HepG2 (cell line): ENCODE data around the gene SCN7A. TPM values are rescaled to one million over a fixed set of nuclear protein-coding genes. Genes with fewer than 3 reads are reported as not detected.

Experiments
- CBX5 ChIP-seq: sonication (generic); formaldehyde crosslinking; IDR thresholded peaks from 2 replicates; pipeline ENCODE4 v1.4.0; 2020; ENCODE audit warnings: missing genetic modification reagents, borderline replicate concordance
- CEBPG ChIP-seq: IDR thresholded peaks from 2 replicates; pipeline ENCODE4 v1.6.1; 2016
- DNMT3B ChIP-seq: conservative IDR thresholded peaks from 2 replicates; pipeline ENCODE4 v1.6.1; 2016; ENCODE audit warnings: missing biosample characterization, control low read depth
- DR1 ChIP-seq: sonication (generic); formaldehyde crosslinking; IDR thresholded peaks from 2 replicates; pipeline ENCODE4 v1.8.0; 2021; ENCODE audit warnings: mild to moderate bottlenecking, missing genetic modification reagents, inconsistent platforms
- E2F5 ChIP-seq: sonication (generic); formaldehyde crosslinking; conservative IDR thresholded peaks from 2 replicates; pipeline ENCODE4 v1.4.0; 2020; ENCODE audit warnings: missing genetic modification reagents
- GATA4 ChIP-seq: sonication (generic); IDR thresholded peaks from 2 replicates; pipeline ENCODE4 v1.6.1; 2016; ENCODE audit warnings: antibody characterized with exemption, low read depth, borderline replicate concordance
- HNRNPUL1 ChIP-seq: fragments of 200-400 bp; formaldehyde crosslinking; IDR thresholded peaks from 2 replicates; pipeline ENCODE4 v1.6.1; 2017; ENCODE audit warnings: low read depth, mild to moderate bottlenecking, low read length, moderate library complexity
- HOXA5 ChIP-seq: sonication (generic); formaldehyde crosslinking; IDR thresholded peaks from 2 replicates; pipeline ENCODE4 v1.4.0; 2020; ENCODE audit warnings: missing genetic modification reagents
- MBNL3 ChIP-seq: fragments of 250-450 bp; sonication (Bioruptor Pico); conservative IDR thresholded peaks from 2 replicates; pipeline ENCODE4 v1.8.0; 2022; ENCODE audit warnings: mild to moderate bottlenecking, inconsistent platforms
- MED13 ChIP-seq: sonication (generic); formaldehyde crosslinking; IDR thresholded peaks from 2 replicates; pipeline ENCODE4 v1.5.0; 2020; ENCODE audit warnings: missing genetic modification reagents
- NFIC ChIP-seq: IDR thresholded peaks from 2 replicates; pipeline ENCODE4 v1.6.1; 2012; ENCODE audit warnings: mild to moderate bottlenecking, low read length, inconsistent platforms
- SP4 ChIP-seq: sonication (generic); formaldehyde crosslinking; IDR thresholded peaks from 2 replicates; pipeline ENCODE4 v1.8.1; 2023; ENCODE audit warnings: mild to moderate bottlenecking, missing genetic modification reagents
- SPEN ChIP-seq: sonication (generic); formaldehyde crosslinking; IDR thresholded peaks from 2 replicates; pipeline ENCODE4 v1.5.1; 2020; ENCODE audit warnings: low read depth, mild to moderate bottlenecking, missing genetic modification reagents
- STAT6 ChIP-seq: sonication (generic); formaldehyde crosslinking; IDR thresholded peaks from 2 replicates; pipeline ENCODE4 v1.4.0; 2020; ENCODE audit warnings: missing genetic modification reagents, mild to moderate bottlenecking, borderline replicate concordance
- TGIF2 ChIP-seq: IDR thresholded peaks from 2 replicates; pipeline ENCODE4 v1.6.1; 2016; ENCODE audit warnings: control low read depth, missing compliant biosample characterization
- WIZ ChIP-seq: sonication (generic); formaldehyde crosslinking; IDR thresholded peaks from 2 replicates; pipeline ENCODE4 v1.5.1; 2020; ENCODE audit warnings: mild to moderate bottlenecking, missing genetic modification reagents
- ZBTB7A ChIP-seq: sonication (generic); formaldehyde crosslinking; IDR thresholded peaks from 2 replicates; pipeline ENCODE4 v1.8.0; 2022; ENCODE audit warnings: mild to moderate bottlenecking, missing genetic modification reagents
- ZFP36L2 ChIP-seq: sonication (generic); formaldehyde crosslinking; IDR thresholded peaks from 2 replicates; pipeline ENCODE4 v1.4.0; 2020; ENCODE audit warnings: missing genetic modification reagents
- ZNF331 ChIP-seq: sonication (generic); formaldehyde crosslinking; IDR thresholded peaks from 2 replicates; pipeline ENCODE4 v1.4.0; 2020; ENCODE audit warnings: missing genetic modification reagents
- ZNF350 ChIP-seq: sonication (generic); formaldehyde crosslinking; IDR thresholded peaks from 2 replicates; pipeline ENCODE4 v1.4.0; 2020; ENCODE audit warnings: mild to moderate bottlenecking, low read depth, missing genetic modification reagents, borderline replicate concordance
- ZNF816 ChIP-seq: sonication (generic); formaldehyde crosslinking; IDR thresholded peaks from 2 replicates; pipeline ENCODE4 v1.8.0; 2022; ENCODE audit warnings: missing genetic modification reagents, mild to moderate bottlenecking, borderline replicate concordance
- ZNF841 ChIP-seq: sonication (generic); formaldehyde crosslinking; IDR thresholded peaks from 2 replicates; pipeline ENCODE4 v1.8.1; 2023; ENCODE audit warnings: missing genetic modification reagents, borderline replicate concordance
- polyA plus RNA-seq, 8 experiments: library from polyadenylated mRNA; depleted of rRNA in 3 of 8; stranded (reverse) in 7 of 8; unstranded in 1 of 8; fragments of >200 nt; fragmentation: Illumina TruSeq in 4 of 8; extraction: Trizol in 4 of 8; gene quantifications; 2 replicates each; pipeline versions ENCODE4 v1.2.1 to v1.2.3, GENCODE V29; 2011 to 2016; ENCODE audit warnings: low read depth in 4 of 8, missing spikeins in 1 of 8, mixed read lengths in 1 of 8; ENCODE audit not compliant: insufficient read depth in 1 of 8
- total RNA-seq, 5 experiments: library from RNA; depleted of rRNA; stranded (reverse); fragments of >200 nt; fragmentation: Illumina TruSeq; extraction: Trizol; gene quantifications; 2 replicates each; pipeline ENCODE4 v1.2.3, GENCODE V29; 2016; ENCODE audit warnings: low read depth in 1 of 5
- TF ChIP-seq, protein P1 (sequence below): IDR thresholded peaks from 2 replicates; pipeline ENCODE4 v1.6.1; 2016; ENCODE audit warnings: low read depth
- TF ChIP-seq, protein P2 (sequence below): IDR thresholded peaks from 2 replicates; pipeline ENCODE4 v1.6.1; 2016; ENCODE audit warnings: low read depth, control low read depth

The SCN7A gene
- total and polyA plus RNA-seq, 2 of the 13 experiments (the other 11 are each of a cell fraction or from before 2014, with no cell fraction given), result 0.01 TPM; not detected in 1

- TF ChIP-seq, protein P1, sequence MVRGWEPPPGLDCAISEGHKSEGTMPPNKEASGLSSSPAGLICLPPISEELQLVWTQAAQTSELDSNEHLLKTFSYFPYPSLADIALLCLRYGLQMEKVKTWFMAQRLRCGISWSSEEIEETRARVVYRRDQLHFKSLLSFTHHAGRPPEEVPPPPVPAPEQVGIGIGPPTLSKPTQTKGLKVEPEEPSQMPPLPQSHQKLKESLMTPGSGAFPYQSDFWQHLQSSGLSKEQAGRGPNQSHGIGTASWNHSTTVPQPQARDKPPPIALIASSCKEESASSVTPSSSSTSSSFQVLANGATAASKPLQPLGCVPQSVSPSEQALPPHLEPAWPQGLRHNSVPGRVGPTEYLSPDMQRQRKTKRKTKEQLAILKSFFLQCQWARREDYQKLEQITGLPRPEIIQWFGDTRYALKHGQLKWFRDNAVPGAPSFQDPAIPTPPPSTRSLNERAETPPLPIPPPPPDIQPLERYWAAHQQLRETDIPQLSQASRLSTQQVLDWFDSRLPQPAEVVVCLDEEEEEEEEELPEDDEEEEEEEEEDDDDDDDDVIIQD (CRISPR knock-in tag), result peak; percentile 76
- TF ChIP-seq CEBPG, result 0 out of 2 replicates have a peak, but pooled peaks have one; percentile 28
- TF ChIP-seq NFIC, result no peak
- TF ChIP-seq TGIF2 (CRISPR knock-in tag), result no peak
- no peak for TF ChIP-seq SP4
- no peak for TF ChIP-seq DNMT3B (CRISPR knock-in tag)
- no peak for TF ChIP-seq ZBTB7A (CRISPR knock-in tag)
- TF ChIP-seq ZNF816 (CRISPR knock-in tag), result no peak
- TF ChIP-seq HOXA5, result no peak
- no peak for TF ChIP-seq MED13
- no peak for TF ChIP-seq DR1 (CRISPR knock-in tag)
- TF ChIP-seq WIZ (CRISPR knock-in tag), result no peak
- no peak for TF ChIP-seq GATA4
- no peak for TF ChIP-seq MBNL3 (CRISPR knock-in tag)
- no peak for TF ChIP-seq HNRNPUL1
- no peak for TF ChIP-seq ZFP36L2 (CRISPR knock-in tag)
- no peak for TF ChIP-seq CBX5 (CRISPR knock-in tag)
- TF ChIP-seq, protein P2, sequence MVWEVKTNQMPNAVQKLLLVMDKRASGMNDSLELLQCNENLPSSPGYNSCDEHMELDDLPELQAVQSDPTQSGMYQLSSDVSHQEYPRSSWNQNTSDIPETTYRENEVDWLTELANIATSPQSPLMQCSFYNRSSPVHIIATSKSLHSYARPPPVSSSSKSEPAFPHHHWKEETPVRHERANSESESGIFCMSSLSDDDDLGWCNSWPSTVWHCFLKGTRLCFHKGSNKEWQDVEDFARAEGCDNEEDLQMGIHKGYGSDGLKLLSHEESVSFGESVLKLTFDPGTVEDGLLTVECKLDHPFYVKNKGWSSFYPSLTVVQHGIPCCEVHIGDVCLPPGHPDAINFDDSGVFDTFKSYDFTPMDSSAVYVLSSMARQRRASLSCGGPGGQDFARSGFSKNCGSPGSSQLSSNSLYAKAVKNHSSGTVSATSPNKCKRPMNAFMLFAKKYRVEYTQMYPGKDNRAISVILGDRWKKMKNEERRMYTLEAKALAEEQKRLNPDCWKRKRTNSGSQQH (CRISPR knock-in tag), result no peak
- peak; percentile 45; the same call in 1 of the 2 replicates for TF ChIP-seq ZNF331 (CRISPR knock-in tag)
- no peak for TF ChIP-seq SPEN
- TF ChIP-seq STAT6, result no peak
- no peak for TF ChIP-seq ZNF841 (CRISPR knock-in tag)
- TF ChIP-seq ZNF350 (CRISPR knock-in tag), result no peak
- TF ChIP-seq E2F5, result no peak
These were observed 132.5 kb downstream of the SCN7A start (continued) for GRCh38 chr2:166361351-166362153.
